GM11168 (cell line): Measurements from ENCODE around the gene ARHGDIB.

Source experiments
- in situ Hi-C: fragments of 300-500 bp; cut with MboI; formaldehyde crosslinking; loops from one replicate; pipeline ENCODE4 v1.12.0; 2022; ENCODE audit warnings: low sequenced_read_pairs; ENCODE audit not compliant: unreplicated experiment

ARHGDIB gene

GRCh38 chr12:14937689-14938088 lies 23.7 kb downstream of the ARHGDIB start:
- in situ Hi-C loops = no loop called here

GRCh38 chr12:14937014-14937413 lies 24.4 kb downstream of the ARHGDIB start:
- in situ Hi-C loops = no loop called here

DNA sequence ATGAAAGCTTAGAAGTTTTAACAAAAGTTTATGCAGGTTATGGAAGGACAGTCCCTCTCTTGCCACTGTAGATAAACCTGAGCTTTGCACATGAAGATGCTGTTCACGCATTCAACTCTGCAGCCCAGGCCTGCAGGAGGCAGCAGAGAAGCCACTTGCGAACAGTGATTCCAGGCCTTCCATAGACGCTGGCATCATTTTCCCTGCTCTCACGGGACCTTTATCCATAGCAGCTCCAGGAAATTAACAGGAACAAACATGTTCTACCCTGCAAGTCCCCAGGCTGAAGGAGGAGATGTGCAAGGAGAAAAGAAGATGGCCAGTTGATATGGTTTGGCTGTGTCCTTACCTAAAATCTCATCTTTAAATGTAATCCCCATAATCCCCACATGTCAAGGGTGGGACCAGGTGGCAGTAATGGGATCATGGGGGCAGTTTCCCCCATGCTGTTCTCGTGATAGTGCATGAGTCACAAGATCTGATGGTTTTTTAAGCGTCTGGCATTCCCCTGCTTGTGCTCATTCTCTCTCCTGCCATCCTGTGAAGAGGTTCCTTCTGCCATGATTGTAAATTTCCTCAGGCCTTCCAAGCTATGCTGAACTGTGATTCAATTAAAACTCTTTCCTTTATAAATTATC lies 25.1 kb downstream of the ARHGDIB start:
- in situ Hi-C loops = no loop called here

DNA sequence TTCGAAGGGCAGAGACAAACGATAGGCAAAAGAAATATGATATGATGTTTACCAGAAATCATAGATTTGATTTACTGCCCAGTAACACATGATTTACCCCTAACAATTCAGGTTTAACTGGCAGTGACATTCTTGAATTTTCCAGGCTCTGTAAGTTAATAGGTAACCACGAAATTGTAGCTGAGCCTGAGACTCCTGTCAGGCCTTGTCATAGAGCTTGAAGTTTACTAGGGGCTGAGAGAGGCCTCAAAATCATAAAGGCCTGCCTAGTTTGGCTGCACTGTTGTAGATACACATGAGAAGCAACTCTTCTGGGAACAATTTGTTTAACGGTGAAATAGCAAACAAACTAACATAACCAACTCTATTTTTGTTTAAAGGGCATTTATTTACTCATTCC lies 26.4 kb downstream of the ARHGDIB start:
- in situ Hi-C loops = no loop called here

GRCh38 chr12:14934511-14934910 lies 26.9 kb downstream of the ARHGDIB start:
- in situ Hi-C loops = no loop called here

DNA sequence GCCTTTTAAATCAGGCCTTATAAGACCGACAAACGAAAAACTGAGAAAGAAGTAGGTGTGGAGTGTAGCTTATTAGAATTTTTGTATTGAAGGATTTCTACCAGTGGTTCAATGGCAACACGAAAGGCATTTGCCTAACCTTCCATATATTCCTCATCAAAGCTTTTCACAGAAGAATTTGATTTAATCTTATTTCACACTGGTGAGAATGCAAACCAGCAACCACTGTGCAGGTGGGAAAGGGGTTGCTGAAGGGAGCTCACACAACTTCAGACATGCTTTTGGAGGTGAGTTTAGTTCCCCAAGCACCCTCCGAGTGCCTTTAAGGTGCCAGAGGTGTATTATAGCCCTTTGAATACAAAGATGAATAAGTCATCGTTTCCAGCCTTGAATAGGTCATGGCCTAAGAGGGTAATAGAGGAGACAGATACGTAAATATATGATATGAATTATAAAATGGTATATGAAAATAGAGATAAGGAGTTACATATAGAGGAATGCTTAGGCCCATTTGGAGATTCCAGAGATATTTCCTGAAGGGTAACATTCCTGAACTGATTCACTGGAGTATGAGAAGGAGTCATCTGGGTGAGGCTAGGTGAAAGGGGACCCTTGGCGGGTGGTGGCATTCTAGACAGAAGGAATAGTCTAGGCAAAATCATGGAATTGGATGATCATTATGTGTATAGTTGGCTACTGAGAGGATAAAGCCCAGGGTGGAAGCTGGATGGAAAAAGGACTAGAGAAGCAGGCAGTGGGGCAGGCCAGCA lies 29.4 kb downstream of the ARHGDIB start:
- in situ Hi-C loops = no loop called here

GRCh38 chr12:14931359-14931758 lies 30.0 kb downstream of the ARHGDIB start:
- in situ Hi-C loops = no loop called here

DNA sequence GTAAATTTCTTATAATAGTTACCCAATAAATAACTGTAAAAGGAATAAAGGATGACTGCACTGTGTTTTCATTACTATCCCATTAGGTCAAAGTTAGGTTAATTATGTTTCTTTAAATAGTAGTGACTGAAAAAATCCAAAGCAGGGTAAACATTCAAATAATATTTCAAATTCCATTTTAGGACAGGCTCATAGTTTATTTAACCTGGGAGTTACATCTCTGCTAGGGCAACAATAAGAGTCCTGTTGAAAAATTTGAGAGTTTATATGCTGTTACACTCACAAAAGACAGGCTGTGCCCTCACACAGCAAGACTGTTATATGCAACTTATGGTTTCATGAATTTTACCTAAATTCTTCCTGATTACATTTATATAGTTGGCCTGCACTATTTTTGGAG lies 31.1 kb downstream of the ARHGDIB start:
- in situ Hi-C loops = no loop called here

GRCh38 chr12:14928931-14929330 lies 32.5 kb downstream of the ARHGDIB start:
- in situ Hi-C loops = no loop called here

DNA sequence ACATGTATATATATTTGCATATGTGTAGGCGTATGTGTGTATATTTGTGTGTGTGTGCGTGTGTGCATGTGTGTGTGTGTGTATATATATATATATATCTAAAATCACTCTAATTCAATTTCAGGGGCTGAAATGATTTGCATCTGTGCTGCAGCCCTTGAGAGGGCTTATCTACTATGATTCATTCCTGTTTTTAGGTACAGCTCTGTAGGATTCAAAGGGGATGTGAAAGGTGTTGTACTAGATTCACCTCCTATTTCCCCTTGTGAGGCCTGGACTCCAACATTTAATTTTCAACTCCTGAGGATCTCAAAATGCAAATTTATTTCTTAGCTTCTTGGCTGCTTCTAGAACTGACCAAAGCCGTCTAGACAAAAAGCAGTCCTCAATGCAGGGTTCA lies 34.1 kb downstream of the ARHGDIB start:
- in situ Hi-C loops = no loop called here

DNA sequence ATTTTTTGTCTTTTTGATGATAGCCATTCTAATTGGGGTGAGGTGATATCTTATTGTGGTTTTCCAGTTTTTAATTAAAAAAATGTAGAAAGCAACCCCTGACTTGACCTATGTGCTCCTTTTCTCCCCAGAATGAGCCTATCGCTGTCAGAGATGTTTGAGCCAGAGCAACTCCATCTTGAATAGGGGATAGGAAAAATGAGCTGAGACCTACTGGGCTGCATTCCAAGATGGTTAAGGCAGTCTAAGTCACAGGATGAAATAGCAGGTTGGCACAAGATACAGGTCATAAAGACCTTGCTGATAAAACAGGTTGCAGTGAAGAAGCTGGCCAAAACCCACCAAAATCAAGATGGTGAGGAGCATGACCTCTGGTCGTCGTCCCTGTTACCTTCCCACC lies 36.9 kb downstream of the ARHGDIB start:
- in situ Hi-C loops = loop anchor here (5.0 kb wide), 1 partner anchor 62 kb away; no protein-coding TSS in a partner anchor

DNA sequence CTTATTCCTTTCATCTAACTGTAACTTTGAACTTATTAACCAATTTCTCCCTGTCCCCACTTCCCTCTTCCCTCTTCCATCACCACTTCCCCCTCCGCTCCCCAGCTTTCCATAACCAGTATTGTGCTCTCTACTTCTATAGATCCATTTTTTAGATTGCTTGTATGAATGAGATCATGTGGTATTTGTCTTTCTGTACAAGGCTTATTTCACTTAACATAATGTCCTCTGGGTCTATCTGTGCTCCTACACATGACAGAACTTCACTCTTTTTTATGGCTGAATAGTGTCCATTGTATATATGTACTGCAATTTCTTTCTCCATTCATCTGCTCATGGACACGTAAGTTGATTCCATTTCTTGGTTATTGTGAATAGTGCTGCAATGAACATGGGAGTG lies 37.5 kb downstream of the ARHGDIB start:
- in situ Hi-C loops = loop anchor here (5.0 kb wide), 1 partner anchor 62 kb away; no protein-coding TSS in a partner anchor

- in situ Hi-C loops = loop anchor here (5.0 kb wide), 1 partner anchor 59 kb away; no protein-coding TSS in a partner anchor
Observed at GRCh38 chr12:14921218-14921617, 40.2 kb downstream of the ARHGDIB start.

DNA sequence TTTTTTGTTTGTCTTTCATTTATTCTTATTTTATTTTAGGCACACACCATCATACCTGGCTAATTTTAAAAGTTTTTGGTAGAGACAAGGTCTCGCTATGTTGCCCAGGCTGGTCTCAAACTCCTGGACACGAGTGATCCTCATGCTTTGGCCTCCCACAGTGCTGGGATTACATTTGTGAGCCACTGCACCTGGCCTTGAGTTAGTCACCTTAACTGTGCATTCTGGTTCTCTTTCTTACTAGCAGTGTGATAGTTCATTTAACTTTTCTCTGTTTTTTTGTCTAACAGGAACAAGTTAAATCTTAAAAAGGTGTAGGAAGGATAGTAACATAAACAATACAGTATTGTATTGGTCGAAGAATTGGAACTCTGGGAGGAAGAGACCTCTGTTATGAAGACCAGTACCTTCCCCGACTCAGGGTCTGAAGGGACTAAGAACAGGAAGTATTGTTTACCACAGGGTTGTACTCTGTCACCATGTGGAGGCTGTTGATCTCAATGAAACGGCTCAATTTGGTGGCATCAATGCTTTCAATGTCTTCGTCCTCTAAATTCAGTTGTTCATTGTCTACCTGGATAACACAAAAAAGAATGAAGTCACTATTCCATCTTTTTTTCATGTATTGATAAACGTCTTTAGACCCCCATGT lies 40.8 kb downstream of the ARHGDIB start:
- in situ Hi-C loops = loop anchor here (5.0 kb wide), 1 partner anchor 58 kb away; no protein-coding TSS in a partner anchor

- in situ Hi-C loops = no loop called here
Observed at GRCh38 chr12:14919455-14919854, 41.9 kb downstream of the ARHGDIB start.

DNA sequence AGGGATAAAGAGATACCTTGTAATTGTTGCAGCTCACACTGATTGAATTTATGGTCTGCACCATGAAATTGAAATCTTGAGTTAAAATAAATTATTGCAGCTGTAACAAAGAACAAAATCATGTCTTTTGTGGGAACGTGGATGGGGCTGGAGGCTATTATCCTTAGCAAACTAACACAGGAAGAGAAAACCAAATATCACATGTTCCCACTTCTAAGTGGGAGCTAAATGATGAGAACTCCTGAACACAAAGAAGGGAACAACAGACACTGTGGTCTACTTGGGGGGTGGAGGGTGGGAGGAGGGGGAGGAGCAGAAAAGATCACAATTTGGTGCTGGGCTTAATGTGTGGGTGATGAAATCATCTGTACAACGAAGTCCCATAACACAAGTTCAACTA lies 45.7 kb downstream of the ARHGDIB start:
- in situ Hi-C loops = no loop called here

DNA sequence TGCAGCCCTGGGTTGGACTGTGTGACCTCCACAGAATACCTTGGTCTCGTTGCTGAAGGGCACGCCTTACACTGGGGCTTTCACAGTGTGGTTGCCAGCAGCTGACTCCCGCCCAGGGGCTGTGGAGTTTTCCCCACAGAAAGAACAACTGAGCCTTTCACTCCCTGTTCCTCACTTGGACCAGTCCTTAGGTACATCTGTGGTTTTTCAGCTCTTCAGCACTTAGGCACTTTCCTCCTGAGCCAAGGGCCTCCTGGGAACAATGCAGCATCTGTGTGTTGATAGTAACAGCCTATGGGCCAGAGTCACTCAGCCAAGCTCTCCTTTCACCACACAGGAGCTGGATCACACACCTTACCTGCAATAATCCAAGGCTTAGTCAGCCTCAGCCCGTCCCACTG lies 48.0 kb downstream of the ARHGDIB start:
- in situ Hi-C loops = no loop called here

DNA sequence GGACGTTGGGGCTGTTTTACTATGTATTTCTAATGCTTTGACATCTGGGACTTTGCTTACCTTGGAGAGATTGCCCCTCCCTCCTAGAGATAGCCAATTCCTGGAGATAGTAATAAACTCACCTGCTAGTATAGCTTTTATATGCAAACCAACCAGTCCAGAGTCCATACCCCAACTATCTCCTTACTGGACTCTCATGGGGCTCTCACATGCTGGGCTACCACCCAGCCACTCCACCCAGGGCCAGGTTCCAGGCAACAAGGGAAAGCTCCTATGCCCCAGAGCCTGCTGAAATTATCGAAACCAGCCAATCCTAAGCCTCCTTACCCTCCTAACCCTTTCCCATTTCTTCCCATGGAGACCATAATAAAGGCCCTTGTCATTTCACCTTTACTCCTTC lies 50.3 kb downstream of the ARHGDIB start:
- in situ Hi-C loops = no loop called here

DNA sequence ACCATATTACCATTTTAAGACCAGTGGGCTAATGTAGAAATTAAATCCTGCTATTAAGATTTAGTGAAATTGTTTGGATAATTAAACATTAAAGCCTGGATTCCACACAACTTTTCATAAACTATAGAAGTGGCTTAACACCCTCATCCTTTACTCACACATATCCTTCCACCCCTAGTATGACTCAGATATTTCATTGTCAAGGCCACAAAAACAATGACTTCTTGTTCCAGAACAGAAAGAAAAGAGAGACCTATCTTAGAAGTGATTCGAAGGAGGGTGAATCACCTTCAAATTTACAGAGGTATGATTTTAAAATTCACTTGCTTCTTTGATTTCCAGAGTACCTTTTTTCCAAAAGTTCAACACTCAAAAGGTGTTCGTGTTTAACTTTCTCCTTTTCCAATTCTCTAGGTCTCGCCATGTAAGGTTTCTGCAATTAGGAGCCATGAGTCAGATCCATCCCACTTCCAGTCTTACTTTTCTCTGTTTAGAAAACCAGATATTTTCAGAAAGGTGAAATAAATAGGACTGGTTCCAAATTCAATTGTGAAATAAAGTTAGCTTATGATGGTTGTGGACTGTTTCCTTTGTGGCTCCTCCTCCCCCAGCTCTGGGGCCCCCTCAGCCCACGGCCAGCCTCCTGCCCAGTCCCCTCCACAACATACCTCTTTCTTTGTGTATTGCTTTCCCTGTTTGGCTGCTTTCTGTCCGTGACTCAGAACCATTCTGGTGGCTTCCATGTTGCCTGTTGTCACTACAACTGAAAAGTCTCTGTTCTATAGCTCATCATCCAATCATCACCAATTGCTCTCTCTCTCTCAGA lies 51.1 kb downstream of the ARHGDIB start:
- in situ Hi-C loops = no loop called here

GRCh38 chr12:14907953-14908352 lies 53.4 kb downstream of the ARHGDIB start:
- in situ Hi-C loops = no loop called here
